A549 (cell line): ENCODE measurements around the gene ECEL1. TPM values are rescaled to one million over a fixed set of nuclear protein-coding genes. Genes with fewer than 3 reads are reported as not detected.

Experiments used
- ATAC-seq, 2 experiments: fragments of 200-7000 bp in 1 of 2; fragments of >200 bp in 1 of 2; cut with Nextera tagmentation in 1 of 2; cut with Tn5 transposase in 1 of 2; 3 replicates each; pipeline versions ENCODE4 v1.8.0 to v1.9.1; 2018 to 2020; ENCODE audit warnings: mild to moderate bottlenecking in 1 of 2, moderate library complexity in 1 of 2
- CTCF ChIA-PET: fragments of 300-600 bp; sonication (Branson Sonifier 250); formaldehyde crosslinking; extraction: SDS; loops from one replicate; lab custom pipeline; 2021; ENCODE audit warnings: antibody characterized with exemption, inconsistent platforms; lab: Yijun Ruan, JAX
- POLR2A ChIA-PET: fragments of 350-600 bp; formaldehyde crosslinking; extraction: SDS; loops from one replicate; lab custom pipeline; 2021; ENCODE audit warnings: antibody characterized with exemption, inconsistent platforms; lab: Yijun Ruan, JAX
- DNase-seq, 2 experiments: peaks; one replicate each; pipeline versions ENCODE4 v3.0.0 to v3.0.0-alpha.2; 2011 to 2016; ENCODE audit warnings: low read depth in 1 of 2, low spot score in 1 of 2
- FAIRE-seq: peaks from 2 replicates; lab custom pipeline; 2011; peaks lifted over from hg19 to GRCh38; lab: Jason Lieb, UNC
- H3K27ac ChIP-seq, 2 experiments: fragments of >200 bp; sonication (Bioruptor Twin); formaldehyde crosslinking; 3 replicates each; pipeline ENCODE4 v1.5.1; 2016 to 2017
- H3K4me1 ChIP-seq: fragments of >200 bp; sonication (Bioruptor Twin); formaldehyde crosslinking; 3 replicates; pipeline ENCODE4 v1.6.1; 2016
- H3K4me2 ChIP-seq: fragments of >200 bp; sonication (Bioruptor Twin); formaldehyde crosslinking; 3 replicates; pipeline ENCODE4 v1.6.1; 2016
- H3K4me3 ChIP-seq: fragments of >200 bp; sonication (Bioruptor Twin); formaldehyde crosslinking; 3 replicates; pipeline ENCODE4 v1.5.1; 2016
- H3K9me3 ChIP-seq: fragments of >200 bp; sonication (Bioruptor Twin); formaldehyde crosslinking; 3 replicates; pipeline ENCODE4 v1.6.1; 2016
- BCL3 ChIP-seq: fragments of >200 bp; sonication (Bioruptor Twin); formaldehyde crosslinking; IDR thresholded peaks from 3 replicates; pipeline ENCODE4 v1.6.1; 2016
- CBX8 ChIP-seq: fragments of 200-600 bp; sonication (generic); IDR thresholded peaks from 2 replicates; pipeline ENCODE4 v1.6.1; 2016
- CEBPB ChIP-seq, 2 experiments: fragments of >200 bp in 1 of 2; sonication (Bioruptor Twin) in 1 of 2; formaldehyde crosslinking in 1 of 2; IDR thresholded peaks; 2 replicates each; pipeline ENCODE4 v1.6.1; 2012 to 2016
- E2F6 ChIP-seq: IDR thresholded peaks from 2 replicates; pipeline ENCODE4 v1.6.1; 2012; ENCODE audit warnings: low read depth, borderline replicate concordance
- ELK1 ChIP-seq: fragments of 150-350 bp; IDR thresholded peaks from 2 replicates; pipeline ENCODE4 v1.6.1; 2014; ENCODE audit warnings: low read depth, mild to moderate bottlenecking, low read length
- GATA3 ChIP-seq: IDR thresholded peaks from 2 replicates; pipeline ENCODE4 v1.6.1; 2012; ENCODE audit warnings: borderline replicate concordance
- HES2 ChIP-seq: fragments of >200 bp; sonication (Bioruptor Twin); formaldehyde crosslinking; IDR thresholded peaks from 2 replicates; pipeline ENCODE4 v1.6.1; 2016
- HOXB5 ChIP-seq: fragments of 250-450 bp; sonication (Bioruptor Pico); IDR thresholded peaks from 2 replicates; pipeline ENCODE4 v1.5.0; 2020; ENCODE audit warnings: mild to moderate bottlenecking, moderate library complexity
- JUNB ChIP-seq: fragments of >200 bp; sonication (Bioruptor Twin); formaldehyde crosslinking; IDR thresholded peaks from 2 replicates; pipeline ENCODE4 v1.6.1; 2016
- KDM1A ChIP-seq: fragments of 200-600 bp; sonication (generic); IDR thresholded peaks from 2 replicates; pipeline ENCODE4 v1.6.1; 2016; ENCODE audit warnings: low read depth, mild to moderate bottlenecking
- MAFK ChIP-seq: fragments of 450-650 bp; IDR thresholded peaks from 2 replicates; pipeline ENCODE4 v1.6.1; 2014; ENCODE audit not compliant: partially characterized antibody
- MAZ ChIP-seq: fragments of 150-350 bp; IDR thresholded peaks from 2 replicates; pipeline ENCODE4 v1.6.1; 2014; ENCODE audit warnings: antibody characterized with exemption, low read depth, low read length, borderline replicate concordance
- NR3C1 ChIP-seq: fragments of >200 bp; sonication (Bioruptor Twin); formaldehyde crosslinking; IDR thresholded peaks from 3 replicates; pipeline ENCODE4 v1.6.1; 2017
- PHF8 ChIP-seq: fragments of 200-600 bp; sonication (generic); IDR thresholded peaks from 2 replicates; pipeline ENCODE4 v1.6.1; 2016; ENCODE audit warnings: low read depth, mild to moderate bottlenecking, antibody characterized with exemption, moderate library complexity, borderline replicate concordance
- POLR2AphosphoS2 ChIP-seq: conservative IDR thresholded peaks from 2 replicates; pipeline ENCODE4 v1.6.1; 2012; ENCODE audit warnings: low read length, improper control_type of control experiment, inconsistent platforms
- RAD21 ChIP-seq, 2 experiments: fragments of >200 bp in 1 of 2; sonication (Bioruptor Twin) in 1 of 2; formaldehyde crosslinking in 1 of 2; IDR thresholded peaks in 1 of 2; conservative IDR thresholded peaks in 1 of 2; 2 replicates in 1 of 2; 3 replicates in 1 of 2; pipeline ENCODE4 v1.6.1; 2012 to 2018; ENCODE audit warnings: inconsistent platforms in 1 of 2
- RFX5 ChIP-seq: fragments of 450-650 bp; IDR thresholded peaks from 2 replicates; pipeline ENCODE4 v1.7.1; 2014; ENCODE audit warnings: antibody characterized with exemption, mild to moderate bottlenecking, moderate library complexity
- RNF2 ChIP-seq: fragments of 200-600 bp; sonication (generic); IDR thresholded peaks from 2 replicates; pipeline ENCODE4 v1.6.1; 2016; ENCODE audit warnings: low read depth, mild to moderate bottlenecking, antibody characterized with exemption, moderate library complexity, borderline replicate concordance
- SREBF2 ChIP-seq: fragments of 450-650 bp; IDR thresholded peaks from 2 replicates; pipeline ENCODE4 v1.6.1; 2014; ENCODE audit warnings: mild to moderate bottlenecking, moderate library complexity
- ZC3H11A ChIP-seq: fragments of 450-650 bp; IDR thresholded peaks from 2 replicates; pipeline ENCODE4 v1.6.1; 2014; ENCODE audit warnings: antibody characterized with exemption, mild to moderate bottlenecking
- WGBS: methylation state at CpG from one replicate; pipeline ENCODE4 v1.1.6; 2017; ENCODE audit errors: missing lambda C conversion rate; 5-methylcytosine and 5-hydroxymethylcytosine counted together
- polyA plus RNA-seq, 4 experiments: library from polyadenylated mRNA; depleted of rRNA in 3 of 4; stranded (reverse); fragments of >200 nt; fragmentation: RNase III in 1 of 4; extraction: RNeasy Plus Mini Kit Qiagen cat#74134 plus additional on column Dnase treatment in 1 of 4; gene quantifications; 2 replicates in 3 of 4; 3 replicates in 1 of 4; pipeline ENCODE4 v1.2.3, GENCODE V29; 2011 to 2017

Gene ECEL1
- polyA plus RNA-seq, 2 of the 4 experiments (the other 2 are of a cell fraction) = 0.12 to 0.18 TPM

- TF ChIP-seq RFX5 (no peak), NR3C1 (no peak), ZC3H11A (no peak), CBX8 (no peak), ELK1 (no peak), E2F6 (no peak), BCL3 (no peak), MAZ (no peak), HES2 (no peak), JUNB (no peak), RAD21 (conservative IDR thresholded peaks at IDR 0.05 in 1 of 2, IDR thresholded peaks at IDR 0.05 in 1 of 2) (no peak), KDM1A (no peak), POLR2AphosphoS2 (no peak), PHF8 (no peak), HOXB5 (CRISPR knock-in tag) (no peak)
- Histone ChIP-seq H3K4me3 (no peak overlapping the region), H3K27ac (no peak overlapping the region), H3K4me2 (no peak overlapping the region), H3K9me3 (no peaks in the 10 kb centered on the region), H3K4me1 (peaks cover 6% of the 10 kb centered on the region; the same call in 1 of the 3 replicates)
- ATAC-seq = no peak
- no peak for DNase-seq
- FAIRE-seq = no peak
- WGBS = 68% methylated on average over 9 of the region's 9 CpGs
- ChIA-PET POLR2A (no interaction called here), CTCF (interaction anchor here (0.7 to 1.1 kb wide), 2 partner anchors 31 to 120 kb away, joined by 3 to 4 read pairs; no protein-coding TSS in a partner anchor)
Measured at GRCh38 chr2:232489516-232490220, 2.0 kb upstream of the ECEL1 start.

- no peaks in the 10 kb centered on the region for H3K9me3 ChIP-seq
- FAIRE-seq (no peak), DNase-seq (no peak)
- peaks cover 6% of the 10 kb centered on the region; the same call in 1 of the 3 replicates for H3K4me1 ChIP-seq
- H3K4me3 ChIP-seq = no peak overlapping the region
- TF ChIP-seq SREBF2 (no peak), MAZ (no peak), GATA3 (no peak), MAFK (no peak), RNF2 (no peak), CEBPB (IDR thresholded peaks at IDR 0.05) (no peak), POLR2AphosphoS2 (no peak)
- TF ChIP-seq, all 56 proteins: peak for 0
- Histone ChIP-seq H3K4me2 (no peak overlapping the region), H3K27ac (no peak overlapping the region)
- 89% methylated on average over 5 of the region's 5 CpGs for WGBS
- CTCF ChIA-PET = interaction anchor here (1.1 kb wide), 1 partner anchor 32 kb away, joined by 4 read pairs; no protein-coding TSS in a partner anchor
- ATAC-seq = peak in 1 of 2 experiments; percentile 4; a peak in 2 of 6 replicates
- POLR2A ChIA-PET = no interaction called here
Measured at GRCh38 chr2:232488721-232489300, 1.2 kb upstream of the ECEL1 start.
